DOHH2 (cell line): ENCODE results near the gene IFRD1.

ENCODE experiments used
- CTCF ChIP-seq: fragments of 200-600 bp; sonication (generic); IDR thresholded peaks from one replicate; pipeline ENCODE4 v1.5.1; 2014; ENCODE audit warnings: antibody characterized with exemption, mild to moderate bottlenecking, low read depth, low read length; ENCODE audit not compliant: poor library complexity, severe bottlenecking
- EZH2phosphoT487 ChIP-seq: fragments of 200-600 bp; sonication (generic); IDR thresholded peaks from 2 replicates; pipeline ENCODE4 v1.6.1; 2017; ENCODE audit warnings: borderline replicate concordance, mild to moderate bottlenecking, antibody characterized with exemption, low read length, moderate library complexity, mixed read lengths

- TF ChIP-seq CTCF (no peak), EZH2phosphoT487 (no peak)
These were observed 3.8 kb upstream of the IFRD1 start for GRCh38 chr7:112446431-112446830.
